ENCODE data around the gene IFFO2.

The IFFO2 gene

GRCh38 chr1:18883636-18884418 is 72.6 kb downstream of the IFFO2 start:
- peak; percentile 90 for TF ChIP-seq CTCF (IDR thresholded peaks at IDR 0.05; ENCODE audit: control extremely low read depth, extremely low read depth, low read depth, missing control alignments)
- ChIA-PET POLR2A (no interaction called here), CTCF (interaction anchor here (0.7 to 5.5 kb wide), 34 partner anchors 10 to 365 kb away, joined by 3 to 89 read pairs (median 4); partner anchors contain the start of gene ALDH4A1)
- peak; percentile 77 for DNase-seq (ENCODE audit: extremely low spot score)

- no peak for DNase-seq (ENCODE audit: extremely low spot score)
- CTCF ChIA-PET: interaction anchor here (1.1 to 5.5 kb wide), 9 partner anchors 9 to 366 kb away, joined by 3 to 89 read pairs (median 18); partner anchors contain the start of gene ALDH4A1
- POLR2A ChIA-PET: no interaction called here
- TF ChIP-seq CTCF (IDR thresholded peaks at IDR 0.05; ENCODE audit: control extremely low read depth, extremely low read depth, low read depth, missing control alignments): no peak
Measured at GRCh38 chr1:18883079-18883478, 73.4 kb downstream of the IFFO2 start.

- CTCF ChIA-PET: interaction anchor here (3.3 to 5.5 kb wide), 4 partner anchors 8 to 31 kb away, joined by 24 to 89 read pairs (median 28); no protein-coding TSS in a partner anchor
- POLR2A ChIA-PET: no interaction called here
- DNase-seq (ENCODE audit: extremely low spot score): no peak
- no peak for TF ChIP-seq CTCF (IDR thresholded peaks at IDR 0.05; ENCODE audit: control extremely low read depth, extremely low read depth, low read depth, missing control alignments)
Measured at GRCh38 chr1:18882486-18882885, 74.0 kb downstream of the IFFO2 start.

GRCh38 chr1:18881642-18882431 is 74.6 kb downstream of the IFFO2 start:
- ChIA-PET CTCF (interaction anchor here (3.3 to 4.8 kb wide), 2 partner anchors 26 to 32 kb away, joined by 24 to 25 read pairs; no protein-coding TSS in a partner anchor), POLR2A (no interaction called here)
- DNase-seq (ENCODE audit: extremely low spot score): no peak

GRCh38 chr1:18881164-18881563 is 75.3 kb downstream of the IFFO2 start:
- CTCF ChIA-PET: no interaction called here
- no peak for DNase-seq (ENCODE audit: extremely low spot score)
- no peak for TF ChIP-seq CTCF (IDR thresholded peaks at IDR 0.05; ENCODE audit: control extremely low read depth, extremely low read depth, low read depth, missing control alignments)
- POLR2A ChIA-PET: no interaction called here

More at GRCh38 chr1:18881642-18882431, 74.6 kb downstream of the IFFO2 start:
- no peak for TF ChIP-seq CTCF (IDR thresholded peaks at IDR 0.05; ENCODE audit: control extremely low read depth, extremely low read depth, low read depth, missing control alignments)

GRCh38 chr1:18880585-18880984 is 75.9 kb downstream of the IFFO2 start:
- TF ChIP-seq CTCF (IDR thresholded peaks at IDR 0.05; ENCODE audit: control extremely low read depth, extremely low read depth, low read depth, missing control alignments): no peak
- ChIA-PET POLR2A (no interaction called here), CTCF (no interaction called here)
- no peak for DNase-seq (ENCODE audit: extremely low spot score)

Data from GM10248 (cell line).